MM.1S (cell line): ENCODE measurements around the gene CPEB4.

Experiments used
- EZH2 ChIP-seq: fragments of 300-600 bp; sonication (generic); optimal IDR thresholded peaks from 2 replicates; pipeline ENCODE3; 2017; ENCODE audit warnings: low read depth, mild to moderate bottlenecking, antibody characterized with exemption, low read length, mixed read lengths
- EZH2phosphoT487 ChIP-seq: fragments of 300-600 bp; sonication (generic); IDR thresholded peaks from 2 replicates; pipeline ENCODE4 v1.6.1; 2018; ENCODE audit warnings: antibody characterized with exemption, low read length
- TF ChIP-seq, protein P1 (sequence below): fragments of 300-600 bp; sonication (generic); IDR thresholded peaks from 2 replicates; pipeline ENCODE4 v1.5.1; 2016; ENCODE audit warnings: antibody characterized with exemption, low read length, mixed read lengths

DNA sequence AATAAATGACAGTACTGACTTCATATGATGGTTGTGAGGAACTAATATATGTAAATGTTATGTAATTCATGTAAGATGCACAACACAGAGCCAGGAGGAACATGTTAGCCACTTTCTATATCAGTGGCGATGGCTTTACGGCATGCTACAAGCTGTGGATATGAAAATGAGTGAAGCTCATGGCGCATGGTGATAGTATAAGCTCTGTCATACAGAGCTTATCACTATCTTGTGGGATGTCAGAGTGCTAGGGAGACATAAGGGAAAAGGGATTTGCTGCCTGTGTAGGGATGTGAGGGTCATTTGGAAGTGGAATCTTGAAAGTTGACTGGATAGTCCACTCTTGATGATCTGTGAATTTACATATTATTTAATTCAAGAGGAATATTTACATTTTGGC is 13.6 kb downstream of the CPEB4 start:
- TF ChIP-seq, protein P1, sequence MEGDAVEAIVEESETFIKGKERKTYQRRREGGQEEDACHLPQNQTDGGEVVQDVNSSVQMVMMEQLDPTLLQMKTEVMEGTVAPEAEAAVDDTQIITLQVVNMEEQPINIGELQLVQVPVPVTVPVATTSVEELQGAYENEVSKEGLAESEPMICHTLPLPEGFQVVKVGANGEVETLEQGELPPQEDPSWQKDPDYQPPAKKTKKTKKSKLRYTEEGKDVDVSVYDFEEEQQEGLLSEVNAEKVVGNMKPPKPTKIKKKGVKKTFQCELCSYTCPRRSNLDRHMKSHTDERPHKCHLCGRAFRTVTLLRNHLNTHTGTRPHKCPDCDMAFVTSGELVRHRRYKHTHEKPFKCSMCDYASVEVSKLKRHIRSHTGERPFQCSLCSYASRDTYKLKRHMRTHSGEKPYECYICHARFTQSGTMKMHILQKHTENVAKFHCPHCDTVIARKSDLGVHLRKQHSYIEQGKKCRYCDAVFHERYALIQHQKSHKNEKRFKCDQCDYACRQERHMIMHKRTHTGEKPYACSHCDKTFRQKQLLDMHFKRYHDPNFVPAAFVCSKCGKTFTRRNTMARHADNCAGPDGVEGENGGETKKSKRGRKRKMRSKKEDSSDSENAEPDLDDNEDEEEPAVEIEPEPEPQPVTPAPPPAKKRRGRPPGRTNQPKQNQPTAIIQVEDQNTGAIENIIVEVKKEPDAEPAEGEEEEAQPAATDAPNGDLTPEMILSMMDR: no peak
- TF ChIP-seq EZH2 (no peak), EZH2phosphoT487 (no peak)
